H1 (cell line): Measurements from ENCODE around the gene UMODL1. TPM values are rescaled to one million over a fixed set of nuclear protein-coding genes. Genes with fewer than 3 reads are reported as not detected.

Source experiments
- CTCF ChIA-PET: fragments of 300-600 bp; sonication (Branson Sonifier 250); formaldehyde crosslinking; loops from one replicate; lab custom pipeline; 2021; ENCODE audit not compliant: partially characterized antibody; lab: Charles Lee
- POLR2A ChIA-PET: fragments of 300-600 bp; sonication (Branson Sonifier 250); formaldehyde crosslinking; loops from one replicate; lab custom pipeline; 2021; ENCODE audit warnings: inconsistent platforms; ENCODE audit not compliant: partially characterized antibody; lab: Charles Lee
- DNase-seq, 2 experiments: peaks; one replicate each; pipeline versions ENCODE4 v3.0.0 to v3.0.0-alpha.2; 2010 to 2022; ENCODE audit warnings: low spot score in 2 of 2, low read depth in 1 of 2, mixed read lengths in 1 of 2
- FAIRE-seq: peaks from 2 replicates; lab custom pipeline; 2011; peaks lifted over from hg19 to GRCh38; lab: Jason Lieb, UNC
- H2AFZ ChIP-seq: 2 replicates; pipeline ENCODE4 v1.8.1; 2012; ENCODE audit warnings: low read length, inconsistent platforms
- H2AK5ac ChIP-seq: 2 replicates; pipeline ENCODE4 v1.6.1; 2013; ENCODE audit warnings: low read depth, low read length
- H2BK120ac ChIP-seq: replicated peaks from 2 replicates; pipeline ENCODE3; 2013; ENCODE audit warnings: low read depth, low read length, inconsistent platforms
- H2BK12ac ChIP-seq: 2 replicates; pipeline ENCODE4 v1.6.1; 2013; ENCODE audit warnings: low read depth, low read length
- H2BK15ac ChIP-seq: 2 replicates; pipeline ENCODE4 v1.6.1; 2013; ENCODE audit warnings: low read length
- H2BK20ac ChIP-seq: 2 replicates; pipeline ENCODE4 v1.6.1; 2013; ENCODE audit warnings: low read length
- H2BK5ac ChIP-seq: 2 replicates; pipeline ENCODE4 v1.6.1; 2013; ENCODE audit warnings: low read depth, low read length
- H3K14ac ChIP-seq: 2 replicates; pipeline ENCODE4 v1.6.1; 2013; ENCODE audit warnings: inconsistent platforms; ENCODE audit not compliant: insufficient read length
- H3K18ac ChIP-seq: 2 replicates; pipeline ENCODE4 v1.6.1; 2013; ENCODE audit warnings: low read length; ENCODE audit errors: extremely low read depth
- H3K23ac ChIP-seq: 2 replicates; pipeline ENCODE4 v1.6.1; 2013; ENCODE audit warnings: inconsistent platforms; ENCODE audit not compliant: insufficient read length
- H3K23me2 ChIP-seq: 2 replicates; pipeline ENCODE4 v1.6.1; 2013; ENCODE audit warnings: low read depth, low read length
- H3K27ac ChIP-seq: 2 replicates; pipeline ENCODE4 v1.6.1; 2011; ENCODE audit warnings: low read depth, low read length, inconsistent platforms
- H3K27me3 ChIP-seq, 4 experiments: replicated peaks in 1 of 4; 1 replicate in 1 of 4; 2 replicates in 3 of 4; pipeline versions ENCODE4 v1.6.1 to v1.8.1; 2011 to 2013; ENCODE audit warnings: low read length in 3 of 4, mild to moderate bottlenecking in 3 of 4, inconsistent platforms in 2 of 4, mixed read lengths in 2 of 4, moderate library complexity in 1 of 4; ENCODE audit not compliant: control insufficient read depth in 3 of 4, insufficient read depth in 3 of 4; ENCODE audit errors: extremely low read depth in 1 of 4
- H3K36me3 ChIP-seq, 4 experiments: 2 replicates each; pipeline versions ENCODE4 v1.6.1 to v1.8.1; 2011 to 2013; ENCODE audit warnings: mild to moderate bottlenecking in 4 of 4, low read length in 3 of 4, moderate library complexity in 2 of 4, control low read depth in 1 of 4, inconsistent platforms in 1 of 4; ENCODE audit not compliant: insufficient read depth in 4 of 4, control insufficient read depth in 2 of 4
- H3K4ac ChIP-seq: replicated peaks from 2 replicates; pipeline ENCODE3; 2013; ENCODE audit warnings: low read length, low read depth, mixed read lengths, inconsistent platforms; ENCODE audit not compliant: insufficient read length
- H3K4me1 ChIP-seq, 4 experiments: replicated peaks in 1 of 4; 1 replicate in 1 of 4; 2 replicates in 3 of 4; pipeline versions ENCODE4 v1.6.1 to v1.8.1; 2011 to 2013; ENCODE audit warnings: low read length in 3 of 4, inconsistent platforms in 2 of 4, mixed read lengths in 1 of 4; ENCODE audit not compliant: insufficient read depth in 4 of 4, control insufficient read depth in 3 of 4
- H3K4me2 ChIP-seq, 2 experiments: 2 replicates each; pipeline versions ENCODE4 v1.6.1 to v1.8.1; 2011 to 2013; ENCODE audit warnings: low read depth in 2 of 2, low read length in 2 of 2, control low read depth in 1 of 2, inconsistent platforms in 1 of 2, mild to moderate bottlenecking in 1 of 2; ENCODE audit not compliant: insufficient read depth in 1 of 2
- H3K4me3 ChIP-seq, 4 experiments: fragments of 200-600, 300-600 bp in 1 of 4; sonication (generic), shearing (Covaris generic), sonication (Bioruptor Twin) in 1 of 4; 2 replicates each; pipeline versions ENCODE4 v1.5.1 to v1.8.1; 2011 to 2016; ENCODE audit warnings: low read length in 4 of 4, low read depth in 3 of 4, control low read depth in 2 of 4, inconsistent platforms in 2 of 4, mild to moderate bottlenecking in 2 of 4, mixed read lengths in 1 of 4, moderate library complexity in 1 of 4; ENCODE audit not compliant: insufficient read depth in 2 of 4; ENCODE audit errors: extremely low read depth in 1 of 4
- H3K56ac ChIP-seq: replicated peaks from 2 replicates; pipeline ENCODE3; 2013; ENCODE audit warnings: low read depth, mild to moderate bottlenecking, mixed read lengths, low read length, inconsistent platforms; ENCODE audit not compliant: insufficient read length
- H3K79me1 ChIP-seq: 2 replicates; pipeline ENCODE4 v1.6.1; 2013; ENCODE audit warnings: low read depth, low read length, control low read depth
- H3K79me2 ChIP-seq, 2 experiments: 2 replicates each; pipeline versions ENCODE4 v1.6.1 to v1.8.1; 2012 to 2013; ENCODE audit warnings: low read length in 2 of 2, mild to moderate bottlenecking in 2 of 2, inconsistent platforms in 1 of 2; ENCODE audit not compliant: insufficient read depth in 2 of 2, control insufficient read depth in 1 of 2
- H3K9ac ChIP-seq, 4 experiments: replicated peaks in 1 of 4; 1 replicate in 1 of 4; 2 replicates in 3 of 4; pipeline versions ENCODE4 v1.6.1 to v1.8.1; 2011 to 2013; ENCODE audit warnings: low read depth in 3 of 4, low read length in 3 of 4, control low read depth in 2 of 4, mild to moderate bottlenecking in 2 of 4, moderate library complexity in 2 of 4, inconsistent platforms in 1 of 4; ENCODE audit errors: extremely low read depth in 1 of 4
- H3K9me3 ChIP-seq, 2 experiments: 2 replicates each; pipeline versions ENCODE4 v1.6.1 to v1.8.1; 2012 to 2013; ENCODE audit warnings: mild to moderate bottlenecking in 2 of 2, moderate library complexity in 2 of 2, control low read depth in 1 of 2, inconsistent platforms in 1 of 2, low read depth in 1 of 2, low read length in 1 of 2, mixed read lengths in 1 of 2; ENCODE audit not compliant: insufficient read depth in 2 of 2
- H4K20me1 ChIP-seq, 2 experiments: replicated peaks in 1 of 2; 2 replicates each; pipeline versions ENCODE3 to v1.8.1; 2011 to 2013; ENCODE audit warnings: inconsistent platforms in 2 of 2, low read length in 2 of 2, mild to moderate bottlenecking in 1 of 2; ENCODE audit not compliant: insufficient read depth in 2 of 2, control insufficient read depth in 1 of 2
- H4K5ac ChIP-seq: 2 replicates; pipeline ENCODE4 v1.6.1; 2013; ENCODE audit warnings: low read length, low read depth, mixed read lengths, inconsistent platforms; ENCODE audit not compliant: insufficient read length
- H4K8ac ChIP-seq: 2 replicates; pipeline ENCODE4 v1.8.0; 2013; ENCODE audit warnings: mild to moderate bottlenecking, moderate library complexity, low read length, inconsistent platforms; ENCODE audit not compliant: insufficient read depth; ENCODE audit errors: extremely low read depth
- H4K91ac ChIP-seq: replicated peaks from 2 replicates; pipeline ENCODE3; 2013; ENCODE audit warnings: low read length, mixed read lengths, inconsistent platforms; ENCODE audit not compliant: insufficient read length
- BRCA1 ChIP-seq: IDR thresholded peaks from 2 replicates; pipeline ENCODE4 v1.6.1; 2012; ENCODE audit warnings: low read depth, low read length, improper control_type of control experiment
- EP300 ChIP-seq, 2 experiments: IDR thresholded peaks; 1 replicate in 1 of 2; 2 replicates in 1 of 2; pipeline ENCODE4 v1.6.1; 2011 to 2012; ENCODE audit warnings: low read depth in 2 of 2, low read length in 2 of 2, mild to moderate bottlenecking in 2 of 2, borderline replicate concordance in 1 of 2, inconsistent platforms in 1 of 2, moderate library complexity in 1 of 2
- HDAC2 ChIP-seq, 2 experiments: fragments of 300-600 bp in 1 of 2; sonication (generic) in 1 of 2; IDR thresholded peaks; 2 replicates each; pipeline ENCODE4 v1.6.1; 2011 to 2012; ENCODE audit warnings: low read depth in 2 of 2, low read length in 2 of 2, mild to moderate bottlenecking in 2 of 2, moderate library complexity in 2 of 2, borderline replicate concordance in 1 of 2, inconsistent platforms in 1 of 2
- JUN ChIP-seq: IDR thresholded peaks from 2 replicates; pipeline ENCODE4 v1.6.1; 2011; ENCODE audit warnings: low read depth, mild to moderate bottlenecking, improper control_type of control experiment, low read length
- SUZ12 ChIP-seq: fragments of 200-600 bp; sonication (generic); IDR thresholded peaks from 2 replicates; pipeline ENCODE4 v1.6.1; 2012; ENCODE audit warnings: mild to moderate bottlenecking, inconsistent platforms, low read length, moderate library complexity, mixed read lengths
- WGBS, 2 experiments: shearing (Covaris generic) in 1 of 2; methylation state at CpG; one replicate each; pipeline versions ENCODE4 v1.1.6 to v1.1.7; 2013 to 2015; ENCODE audit warnings: low lambda C conversion rate in 2 of 2, mixed read lengths in 2 of 2, inconsistent platforms in 1 of 2, low coverage in 1 of 2, missing lambda C conversion rate in 1 of 2; ENCODE audit not compliant: insufficient replicate concordance in 2 of 2, insufficient coverage in 1 of 2, insufficient read length in 1 of 2; ENCODE audit errors: extremely low coverage in 1 of 2, missing lambda C conversion rate in 1 of 2; 5-methylcytosine and 5-hydroxymethylcytosine counted together
- polyA plus RNA-seq, 7 experiments: library from polyadenylated mRNA; depleted of rRNA in 3 of 7; stranded (reverse) in 5 of 7; unstranded in 2 of 7; fragments of >200 nt in 5 of 7; fragments of 200-250 nt in 2 of 7; gene quantifications; 1 replicate in 5 of 7; 2 replicates in 1 of 7; 4 replicates in 1 of 7; pipeline versions ENCODE4 v1.2.1 to v1.2.3, GENCODE V29; 2011 to 2013; ENCODE audit warnings: missing spikeins in 2 of 7, mixed read lengths in 2 of 7
- total RNA-seq: library from RNA; stranded (reverse); fragmentation: NEBNext Ultra II Directional; extraction: Animal tissue kit (Norgen Biotek cat#: 25700); gene quantifications from 2 replicates; pipeline ENCODE4 v1.2.1, GENCODE V29; 2021

The UMODL1 gene
- total and polyA plus RNA-seq, 2 of the 8 experiments (the other 6 are each of a cell fraction or from before 2014, with no cell fraction given), result not detected

DNA sequence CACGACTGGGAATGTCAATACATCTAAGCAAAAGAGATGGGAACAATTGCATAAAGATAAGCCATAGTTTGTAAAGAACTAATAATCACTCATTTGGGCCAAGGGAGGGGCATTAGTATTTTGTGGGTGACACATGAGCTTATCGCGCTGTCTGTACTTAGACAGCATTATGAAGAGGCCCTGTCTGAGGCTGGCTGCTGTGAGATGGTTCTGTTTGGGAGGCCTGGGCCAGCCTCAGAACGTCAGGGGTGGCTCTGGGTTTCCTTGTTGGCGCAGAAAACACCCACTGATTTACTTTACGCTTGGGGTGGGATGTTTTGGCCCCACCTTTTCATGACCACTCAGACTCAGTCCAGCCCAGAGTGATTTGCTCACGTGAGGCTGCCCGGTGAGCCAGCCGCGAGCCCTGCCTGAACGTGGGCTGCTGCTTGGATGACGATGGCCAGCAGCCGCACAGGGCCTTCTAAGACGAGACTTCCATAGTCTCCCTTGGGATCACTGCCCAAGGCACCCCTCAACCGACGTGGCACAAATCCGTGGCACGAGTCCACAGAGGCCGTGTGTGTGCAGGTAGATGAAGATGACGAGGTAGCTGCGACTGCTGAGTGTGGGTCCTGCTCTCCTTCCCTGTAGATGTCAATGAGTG, 18.7 kb downstream of the UMODL1 start:
- Histone ChIP-seq H2AFZ (no peak overlapping the region), H3K4me2 (no peak overlapping the region), H3K9me3 (peaks cover 7 to 8% of the 10 kb centered on the region in 2 experiments; a peak in 2 of 4 replicates), H3K27me3 (peaks cover 0 to 6% (median 3%) of the 10 kb centered on the region in 4 experiments; a peak in 5 of 7 replicates), H2BK20ac (no peak overlapping the region), H3K23ac (no peak overlapping the region), H3K4me1 (peaks cover 0 to 9% (median 5%) of the 10 kb centered on the region in 4 experiments; a peak in 5 of 7 replicates), H2BK120ac (no peak overlapping the region), H4K20me1 (no peaks in the 10 kb centered on the region), H2BK5ac (no peak overlapping the region), H3K36me3 (no peaks in the 10 kb centered on the region), H3K56ac (no peak overlapping the region), H3K18ac (no peak overlapping the region), H2BK12ac (no peak overlapping the region), H4K5ac (no peak overlapping the region), H3K4ac (no peak overlapping the region), H3K14ac (no peak overlapping the region), H3K79me2 (no peaks in the 10 kb centered on the region), H3K23me2 (no peaks in the 10 kb centered on the region), H3K9ac (no peak overlapping the region), H2AK5ac (0 out of 2 replicates have a peak overlapping the region, but pooled peaks have one; percentile 0), H4K91ac (no peak overlapping the region), H3K4me3 (no peak overlapping the region), H3K79me1 (no peaks in the 10 kb centered on the region), H2BK15ac (no peak overlapping the region), H4K8ac (no peak overlapping the region), H3K27ac (no peak overlapping the region)
- TF ChIP-seq HDAC2 (IDR thresholded peaks at IDR 0.05; ENCODE audit: borderline replicate concordance in 1 of 2, low read depth in 2 of 2, low read length in 2 of 2) (no peak), SUZ12 (no peak), EP300 (IDR thresholded peaks at IDR 0.05; ENCODE audit: borderline replicate concordance in 1 of 2, low read depth in 2 of 2, low read length in 2 of 2) (no peak), BRCA1 (no peak), JUN (no peak)
- 87% methylated on average over 21 of the region's 21 CpGs; no CpG with 5 or more reads in 1 of the 2 experiments for WGBS, 2 experiments
- FAIRE-seq (no peak), DNase-seq (no peak)
- CTCF ChIA-PET, result interaction anchor here (4.2 to 8.4 kb wide), 2 partner anchors 16 to 28 kb away, joined by 19 to 80 read pairs; no protein-coding TSS in a partner anchor
- POLR2A ChIA-PET, result no interaction called here
